OCI-LY7 (cell line): Measurements from ENCODE around the gene SOD3. TPM values are rescaled to one million over a fixed set of nuclear protein-coding genes. Genes with fewer than 3 reads are reported as not detected.

Experiments
- BruUV-seq: library from RNA; stranded (reverse); fragments of 400-500 nt; replicated peaks from 2 replicates; lab custom pipeline; 2021; lab: Mats Ljungman, UMichigan
- CTCF ChIA-PET: fragments of 300-600 bp; sonication (Branson Sonifier 250); formaldehyde crosslinking; loops from one replicate; lab custom pipeline; 2022; ENCODE audit warnings: antibody characterized with exemption; ENCODE audit not compliant: unreplicated experiment; lab: Charles Lee
- POLR2A ChIA-PET: fragments of 300-600 bp; sonication (Branson Sonifier 250); formaldehyde crosslinking; loops from one replicate; lab custom pipeline; 2022; ENCODE audit warnings: antibody characterized with exemption; lab: Charles Lee
- DNase-seq: peaks from one replicate; pipeline ENCODE4 v3.0.0-alpha.2; 2015; ENCODE audit warnings: low spot score
- H2AFZ ChIP-seq: fragments of 200-600 bp; sonication (generic), shearing (Covaris generic); 2 replicates; pipeline ENCODE4 v1.6.1; 2014; ENCODE audit warnings: mild to moderate bottlenecking, antibody characterized with exemption, low read length, moderate library complexity
- H3K27ac ChIP-seq: fragments of 200-600 bp; sonication (generic); 2 replicates; pipeline ENCODE4 v1.5.1; 2014; ENCODE audit warnings: mixed run types, low read depth, mild to moderate bottlenecking, moderate library complexity, low read length, inconsistent platforms; ENCODE audit not compliant: poor library complexity, severe bottlenecking
- H3K36me3 ChIP-seq: fragments of 200-600 bp; sonication (generic); 2 replicates; pipeline ENCODE4 v1.6.1; 2014; ENCODE audit warnings: mild to moderate bottlenecking, antibody characterized with exemption, low read length, moderate library complexity, mixed read lengths; ENCODE audit not compliant: insufficient read depth
- H3K4me1 ChIP-seq: fragments of 200-600 bp; sonication (generic); 2 replicates; pipeline ENCODE4 v1.5.1; 2014; ENCODE audit warnings: mild to moderate bottlenecking, low read length; ENCODE audit not compliant: insufficient read depth, poor library complexity, severe bottlenecking
- H3K4me2 ChIP-seq: fragments of 200-600 bp; sonication (generic); 2 replicates; pipeline ENCODE4 v1.6.1; 2014; ENCODE audit warnings: mild to moderate bottlenecking, low read length
- H3K4me3 ChIP-seq: fragments of 200-600 bp; sonication (generic); 2 replicates; pipeline ENCODE4 v1.5.1; 2014; ENCODE audit warnings: mild to moderate bottlenecking, low read depth, low read length; ENCODE audit not compliant: poor library complexity, severe bottlenecking
- H3K79me2 ChIP-seq: fragments of 200-600 bp; sonication (generic); 2 replicates; pipeline ENCODE4 v1.6.1; 2016; ENCODE audit warnings: low read depth, mild to moderate bottlenecking, low read length, moderate library complexity, mixed read lengths; ENCODE audit not compliant: insufficient read depth
- H3K9me2 ChIP-seq: fragments of 200-600 bp; sonication (generic); 2 replicates; pipeline ENCODE4 v1.6.1; 2016; ENCODE audit warnings: mild to moderate bottlenecking, low read length, mixed read lengths; ENCODE audit not compliant: insufficient read depth
- H3K9me3 ChIP-seq: fragments of 200-600 bp; sonication (generic); 2 replicates; pipeline ENCODE4 v1.6.1; 2014; ENCODE audit warnings: mild to moderate bottlenecking, mixed run types, low read length, mixed read lengths
- H4K20me1 ChIP-seq: fragments of 200-600 bp; sonication (generic); 2 replicates; pipeline ENCODE4 v1.6.1; 2014; ENCODE audit warnings: mild to moderate bottlenecking, antibody characterized with exemption, low read length, moderate library complexity, mixed read lengths; ENCODE audit not compliant: insufficient read depth
- CTCF ChIP-seq: fragments of 200-600 bp; sonication (generic); conservative IDR thresholded peaks from 2 replicates; pipeline ENCODE4 v1.5.1; 2014; ENCODE audit warnings: mild to moderate bottlenecking, antibody characterized with exemption, low read length, moderate library complexity, mixed read lengths
- EZH2phosphoT487 ChIP-seq: fragments of 200-600 bp; sonication (generic); IDR thresholded peaks from 2 replicates; pipeline ENCODE4 v1.6.1; 2018; ENCODE audit warnings: low read depth, borderline replicate concordance, mild to moderate bottlenecking, mixed run types, antibody characterized with exemption, low read length, moderate library complexity, mixed read lengths
- intact Hi-C: fragments of 100-400 bp; cut with micrococcal nuclease; formaldehyde crosslinking; loops from one replicate; pipeline ENCODE4 v1.10.0; 2022; ENCODE audit not compliant: unreplicated experiment
- total RNA-seq, 2 experiments: library from RNA; depleted of rRNA in 1 of 2; stranded (reverse); fragments of >200 nt in 1 of 2; shearing (Covaris generic) in 1 of 2; gene quantifications; 2 replicates each; pipeline ENCODE4 v1.2.3, GENCODE V29; 2014 to 2022

SOD3 gene
- total RNA-seq, 2 experiments from 2014 or later: not detected

- H4K20me1 ChIP-seq: no peaks in the 10 kb centered on the region
- H3K79me2 ChIP-seq: no peaks in the 10 kb centered on the region
- no peak for TF ChIP-seq EZH2phosphoT487
- TF ChIP-seq CTCF: no peak
- CTCF ChIA-PET: no interaction called here
- H3K27ac ChIP-seq: no peak overlapping the region
- no peak overlapping the region for H2AFZ ChIP-seq
- H3K9me3 ChIP-seq: no peaks in the 10 kb centered on the region
- no TSS peak for BruUV-seq
- no peak overlapping the region for H3K4me3 ChIP-seq
- no peaks in the 10 kb centered on the region for H3K36me3 ChIP-seq
- H3K4me1 ChIP-seq: no peaks in the 10 kb centered on the region
- POLR2A ChIA-PET: interaction anchor here (0.6 kb wide), 2 partner anchors 59 to 1111 kb away, joined by 3 read pairs; no protein-coding TSS in a partner anchor
- intact Hi-C loops: no loop called here
- H3K9me2 ChIP-seq: no peaks in the 10 kb centered on the region
- no peak overlapping the region for H3K4me2 ChIP-seq
- no peak for DNase-seq
These were observed 25.2 kb downstream of the SOD3 start for GRCh38 chr4:24820541-24820940.

GRCh38 chr4:24824720-24825119, 29.3 kb downstream of the SOD3 start:
- H3K9me2 ChIP-seq: no peaks in the 10 kb centered on the region
- intact Hi-C loops: no loop called here
- no peaks in the 10 kb centered on the region for H3K9me3 ChIP-seq
- no peak overlapping the region for H2AFZ ChIP-seq
- no peak overlapping the region for H3K27ac ChIP-seq
- H3K79me2 ChIP-seq: no peaks in the 10 kb centered on the region
- H3K4me1 ChIP-seq: no peaks in the 10 kb centered on the region
- H3K4me2 ChIP-seq: no peak overlapping the region
- H4K20me1 ChIP-seq: no peaks in the 10 kb centered on the region
- H3K4me3 ChIP-seq: no peak overlapping the region
- POLR2A ChIA-PET: no interaction called here
- TF ChIP-seq EZH2phosphoT487 (no peak), CTCF (no peak)
- CTCF ChIA-PET: no interaction called here
- BruUV-seq: no TSS peak
- H3K36me3 ChIP-seq: no peaks in the 10 kb centered on the region
- no peak for DNase-seq

GRCh38 chr4:24831637-24832036, 36.3 kb downstream of the SOD3 start:
- intact Hi-C loops: no loop called here
- BruUV-seq: no TSS peak

More at GRCh38 chr4:24831637-24832036, 36.3 kb downstream of the SOD3 start:
- Histone ChIP-seq H3K9me2 (no peaks in the 10 kb centered on the region), H3K4me2 (no peak overlapping the region), H2AFZ (no peak overlapping the region), H3K27ac (no peak overlapping the region), H3K36me3 (no peaks in the 10 kb centered on the region), H3K4me3 (no peak overlapping the region), H4K20me1 (no peaks in the 10 kb centered on the region), H3K9me3 (no peaks in the 10 kb centered on the region), H3K79me2 (no peaks in the 10 kb centered on the region), H3K4me1 (no peaks in the 10 kb centered on the region)
- ChIA-PET CTCF (no interaction called here), POLR2A (no interaction called here)
- no peak for TF ChIP-seq CTCF
- TF ChIP-seq EZH2phosphoT487: no peak
- no peak for DNase-seq
